Measurements from ENCODE around the gene CD74. TPM values are rescaled to one million over a fixed set of nuclear protein-coding genes. Genes with fewer than 3 reads are reported as not detected.
A peak's percentile ranks its signal among the peaks of the same experiment; 100 is the strongest.

Gene CD74
- total and polyA plus RNA-seq, 2 of the 13 experiments (the other 11 are each of a cell fraction or from before 2014, with no cell fraction given) = 34.1 to 84.4 TPM

GRCh38 chr5:150357326-150358260 is 55.1 kb downstream of the CD74 start, which contains the start of gene TCOF1 (continued):
- TF ChIP-seq ZNF646 (CRISPR knock-in tag; IDR thresholded peaks at IDR 0.05) = no peak
- peak; percentile 30; the same call in 1 of the 2 replicates for TF ChIP-seq ZFP91 (CRISPR knock-in tag; IDR thresholded peaks at IDR 0.05; ENCODE audit: borderline replicate concordance)
- TF ChIP-seq GABPA (IDR thresholded peaks at IDR 0.05; ENCODE audit: low read depth, low read length) = peak; percentile 90
- peak; percentile 91 for TF ChIP-seq GABPA (CRISPR knock-in tag; IDR thresholded peaks at IDR 0.05; ENCODE audit: low read depth)
- TF ChIP-seq ZBTB37 (CRISPR knock-in tag; IDR thresholded peaks at IDR 0.05) = no peak
- TF ChIP-seq MTA3 (CRISPR knock-in tag; IDR thresholded peaks at IDR 0.05) = no peak
- no peak; the same call in 1 of the 2 replicates for TF ChIP-seq IRX3 (CRISPR knock-in tag; IDR thresholded peaks at IDR 0.05; ENCODE audit: borderline replicate concordance, low read depth)
- TF ChIP-seq NFKB2 (CRISPR knock-in tag; IDR thresholded peaks at IDR 0.05; ENCODE audit: borderline replicate concordance) = no peak
- peak; percentile 56; the same call in 1 of the 2 replicates for TF ChIP-seq RFXAP (CRISPR knock-in tag; IDR thresholded peaks at IDR 0.05; ENCODE audit: borderline replicate concordance)
- TF ChIP-seq PTBP1 (IDR thresholded peaks at IDR 0.05; ENCODE audit: low read depth, low read length, poor library complexity, severe bottlenecking) = no peak
- TF ChIP-seq ZNF503 (CRISPR knock-in tag; IDR thresholded peaks at IDR 0.05) = no peak
- no peak for TF ChIP-seq MBNL3 (CRISPR knock-in tag; conservative IDR thresholded peaks at IDR 0.05)
- no peak for TF ChIP-seq SYNCRIP (IDR thresholded peaks at IDR 0.05; ENCODE audit: insufficient read depth, low read depth, low read length)
- peak; percentile 49; the same call in 1 of the 2 replicates for TF ChIP-seq KDM5B (CRISPR knock-in tag; IDR thresholded peaks at IDR 0.05; ENCODE audit: borderline replicate concordance)
- peak; percentile 23; the same call in 1 of the 2 replicates for TF ChIP-seq SMAD3 (CRISPR knock-in tag; IDR thresholded peaks at IDR 0.05)
- peak; percentile 12; the same call in 1 of the 2 replicates for TF ChIP-seq ZMYM4 (CRISPR knock-in tag; IDR thresholded peaks at IDR 0.05)

Measured in HepG2 (cell line).